Spinal cord (tissue), 10 donors: ENCODE results near the gene CMIP. TPM values are rescaled to one million over a fixed set of nuclear protein-coding genes. Genes with fewer than 3 reads are reported as not detected.

Source experiments
- DNase-seq, 6 donors: peaks; one replicate each; pipeline versions ENCODE4 v3.0.0 to v3.0.0-alpha.2; 2013 to 2015; ENCODE audit warnings: low spot score in 6 of 6, low read depth in 4 of 6
- H3K27ac ChIP-seq: one replicate; pipeline ENCODE4 v1.5.1; 2013; ENCODE audit warnings: low read depth, low read length, control low read depth
- H3K27me3 ChIP-seq: one replicate; pipeline ENCODE4 v1.6.1; 2013; ENCODE audit warnings: low read length; ENCODE audit not compliant: control insufficient read depth, insufficient read depth
- H3K36me3 ChIP-seq: one replicate; pipeline ENCODE4 v1.6.1; 2013; ENCODE audit warnings: low read length; ENCODE audit not compliant: control insufficient read depth, insufficient read depth
- H3K4me1 ChIP-seq: one replicate; pipeline ENCODE4 v1.6.1; 2013; ENCODE audit warnings: low read length; ENCODE audit not compliant: control insufficient read depth, insufficient read depth
- H3K4me3 ChIP-seq: one replicate; pipeline ENCODE4 v1.5.1; 2013; ENCODE audit warnings: low read depth, low read length, control low read depth
- H3K9me3 ChIP-seq: one replicate; pipeline ENCODE4 v1.6.1; 2013; ENCODE audit warnings: low read length; ENCODE audit not compliant: control insufficient read depth, insufficient read depth
- WGBS: methylation state at CpG from one replicate; pipeline ENCODE4 v1.1.5; 2013; ENCODE audit warnings: missing lambda C conversion rate; ENCODE audit not compliant: insufficient coverage; 5-methylcytosine and 5-hydroxymethylcytosine counted together
- polyA plus RNA-seq, 2 donors: library from polyadenylated mRNA; unstranded; fragments of 120-200 nt; gene quantifications; one replicate each; pipeline ENCODE4 v1.2.1, GENCODE V29; 2013; ENCODE audit not compliant: insufficient read length in 2 of 2
- total RNA-seq, 2 donors: library from RNA; depleted of rRNA in 1 of 2; stranded (reverse); fragments of 120-200 nt in 1 of 2; fragments of >200 nt in 1 of 2; gene quantifications; one replicate each; pipeline versions ENCODE4 v1.2.3 to v1.2.4, GENCODE V29; 2013 to 2014
- donor health status: healthy.

The CMIP gene
- total and polyA plus RNA-seq, 4 donors, result 20.6 to 151 (median 100) TPM

GRCh38 chr16:81473558-81473957 lies 28.9 kb downstream of the CMIP start:
- DNase-seq, result peak in 1 of 6 donors; percentile 58
- H3K4me3 ChIP-seq, result no peak overlapping the region
- peak overlapping the region; percentile 35 for H3K27ac ChIP-seq
- H3K36me3 ChIP-seq, result peaks cover 34% of the 10 kb centered on the region
- WGBS, result 53% methylated on average over 2 of the region's 10 CpGs
- H3K9me3 ChIP-seq, result no peaks in the 10 kb centered on the region
- H3K4me1 ChIP-seq, result peaks cover 56% of the 10 kb centered on the region
- no peaks in the 10 kb centered on the region for H3K27me3 ChIP-seq

DNA sequence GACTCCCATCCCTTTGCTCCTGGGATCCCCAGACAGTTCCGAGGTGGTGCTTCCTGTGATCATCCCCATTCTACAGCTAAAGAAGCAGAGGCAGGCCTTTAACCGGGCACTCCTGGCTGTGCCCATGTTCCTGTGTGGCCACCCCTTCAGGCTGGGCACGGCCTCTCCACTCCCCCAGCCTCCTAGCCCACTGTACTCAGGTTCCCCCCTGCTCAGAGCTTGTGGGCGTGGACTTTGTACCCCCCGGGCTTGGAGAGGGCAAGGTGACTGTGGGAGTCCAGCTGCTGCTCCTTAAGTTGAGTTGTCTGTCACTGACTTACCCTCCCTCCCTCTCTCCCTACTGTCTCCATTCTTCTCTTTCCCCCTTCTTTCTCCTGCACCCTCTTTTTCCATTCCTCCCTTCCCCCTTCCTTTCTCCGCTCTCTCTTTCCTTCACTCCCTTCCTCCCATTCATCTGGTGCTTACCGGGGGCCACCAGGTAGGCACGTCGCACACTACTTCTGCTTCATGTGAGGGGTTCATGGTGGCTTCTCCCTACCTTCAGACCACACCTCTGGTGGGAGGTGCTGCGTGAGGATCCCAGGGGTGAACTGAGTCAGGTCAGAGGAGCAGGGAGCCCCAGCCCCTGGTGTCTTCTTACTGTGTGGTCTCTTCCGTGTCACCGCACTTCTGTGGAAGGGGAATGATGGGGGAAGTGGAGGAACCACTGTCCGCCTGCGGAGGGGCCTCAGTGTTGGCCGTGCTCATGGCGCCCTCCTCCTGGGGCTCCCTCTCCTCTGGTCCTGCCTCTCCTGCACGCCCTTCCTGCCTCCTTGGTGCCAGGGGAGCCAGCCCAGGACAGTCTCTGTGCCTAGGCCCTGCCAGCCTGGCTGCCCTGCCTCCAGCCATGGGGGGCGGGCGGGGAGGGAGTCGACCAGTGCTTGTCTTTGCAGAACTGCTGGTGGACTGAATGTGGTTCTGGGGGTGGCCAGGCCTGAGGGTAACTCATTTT lies 29.7 kb downstream of the CMIP start:
- DNase-seq, result no peak
- H3K27me3 ChIP-seq, result no peaks in the 10 kb centered on the region
- 85% methylated on average over 11 of the region's 20 CpGs for WGBS
- peaks cover 55% of the 10 kb centered on the region for H3K4me1 ChIP-seq
- no peak overlapping the region for H3K4me3 ChIP-seq
- H3K36me3 ChIP-seq, result peaks cover 36% of the 10 kb centered on the region
- H3K27ac ChIP-seq, result peak overlapping the region; percentile 35
- H3K9me3 ChIP-seq, result no peaks in the 10 kb centered on the region

GRCh38 chr16:81477697-81478693 lies 33.4 kb downstream of the CMIP start:
- peaks cover 51% of the 10 kb centered on the region for H3K4me1 ChIP-seq
- 89% methylated on average over 14 of the region's 19 CpGs for WGBS

GRCh38 chr16:81478876-81479511 lies 34.4 kb downstream of the CMIP start:
- DNase-seq, result no peak
- Histone ChIP-seq H3K4me3 (no peak overlapping the region), H3K36me3 (peaks cover 45% of the 10 kb centered on the region), H3K27me3 (no peaks in the 10 kb centered on the region), H3K27ac (no peak overlapping the region), H3K4me1 (peaks cover 49% of the 10 kb centered on the region), H3K9me3 (no peaks in the 10 kb centered on the region)
- WGBS, result 66% methylated on average over 10 of the region's 13 CpGs

More at GRCh38 chr16:81477697-81478693, 33.4 kb downstream of the CMIP start:
- Histone ChIP-seq H3K4me3 (no peak overlapping the region), H3K36me3 (peaks cover 42% of the 10 kb centered on the region), H3K27ac (no peak overlapping the region), H3K27me3 (no peaks in the 10 kb centered on the region), H3K9me3 (no peaks in the 10 kb centered on the region)
- DNase-seq, result no peak

GRCh38 chr16:81480606-81481206 lies 36.1 kb downstream of the CMIP start:
- Histone ChIP-seq H3K27ac (no peak overlapping the region), H3K4me1 (peaks cover 49% of the 10 kb centered on the region), H3K36me3 (peaks cover 36% of the 10 kb centered on the region), H3K4me3 (no peak overlapping the region), H3K27me3 (no peaks in the 10 kb centered on the region), H3K9me3 (no peaks in the 10 kb centered on the region)
- DNase-seq, result no peak
- WGBS, result 89% methylated on average over 7 of the region's 9 CpGs

DNA sequence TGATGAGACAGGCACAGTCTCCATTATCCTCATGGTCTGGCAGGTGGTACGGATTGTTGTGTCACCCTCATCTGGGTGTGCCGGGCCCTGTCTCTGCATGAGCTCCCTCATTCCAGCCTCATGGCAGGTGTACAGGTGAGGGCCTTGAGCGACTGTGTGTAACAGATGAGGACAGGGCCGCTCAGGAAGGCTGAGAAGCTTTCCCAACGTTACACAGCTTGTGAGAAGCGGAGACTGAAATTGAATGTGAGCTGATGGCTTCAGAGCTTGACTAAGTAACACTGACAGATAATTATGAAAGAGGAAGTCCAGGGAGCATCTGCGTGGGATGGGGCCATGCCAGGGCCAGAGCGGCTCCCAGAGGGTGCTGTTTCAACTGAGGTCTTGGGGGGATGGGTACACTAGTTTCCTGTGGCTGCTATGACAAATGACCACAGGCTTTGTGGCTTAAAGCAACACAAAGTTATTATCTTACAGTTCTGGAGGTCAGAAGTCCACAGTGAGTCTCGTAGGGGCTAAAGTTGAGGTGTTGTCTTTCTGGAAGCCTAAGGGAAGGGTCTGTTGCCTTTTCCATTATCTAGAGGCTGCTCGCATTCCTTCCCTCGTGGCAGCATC lies 36.7 kb downstream of the CMIP start:
- no peak overlapping the region for H3K27ac ChIP-seq

DNA sequence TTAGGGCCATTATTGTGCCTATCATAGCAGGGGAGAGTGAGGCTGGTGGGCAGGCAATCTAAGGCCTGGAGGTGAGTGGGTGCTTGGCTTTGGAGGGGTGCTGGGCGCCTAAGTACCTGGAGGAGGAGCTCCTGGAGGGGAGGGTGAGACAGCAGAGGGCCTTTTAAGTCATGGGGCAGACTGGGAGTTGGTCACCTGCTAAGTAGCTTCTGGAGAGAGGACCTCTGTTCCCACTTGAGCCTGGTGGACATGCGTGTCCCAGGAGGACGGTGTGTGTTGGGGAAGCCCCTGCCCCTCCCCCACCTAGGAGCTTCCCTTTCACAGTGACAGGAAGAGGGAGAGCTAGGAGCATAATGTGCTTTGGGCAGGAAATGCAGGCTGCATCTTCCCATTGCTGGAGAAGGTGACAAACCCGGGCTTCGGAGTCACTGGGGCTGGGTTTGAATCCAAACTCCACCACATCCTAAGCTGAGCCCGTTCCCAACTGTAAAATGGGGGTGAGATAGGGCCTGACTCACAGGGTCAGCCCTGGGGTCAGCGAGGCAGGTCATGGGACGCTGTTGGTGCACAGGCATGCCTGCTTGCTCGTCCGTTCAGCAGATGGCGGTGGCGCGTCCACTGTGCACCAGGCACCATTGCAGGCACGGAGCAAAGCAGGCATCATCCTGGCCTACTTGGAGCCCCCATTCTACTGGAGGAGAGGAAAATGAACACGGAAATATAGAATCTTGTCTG lies 37.9 kb downstream of the CMIP start:
- Histone ChIP-seq H3K4me3 (no peak overlapping the region), H3K9me3 (no peaks in the 10 kb centered on the region), H3K36me3 (peaks cover 45% of the 10 kb centered on the region), H3K27me3 (no peaks in the 10 kb centered on the region), H3K4me1 (peaks cover 64% of the 10 kb centered on the region), H3K27ac (no peak overlapping the region)
- 95% methylated on average over 12 of the region's 15 CpGs for WGBS
- no peak for DNase-seq

More for the DNA sequence above, 36.7 kb downstream of the CMIP start:
- Histone ChIP-seq H3K36me3 (peaks cover 39% of the 10 kb centered on the region), H3K27me3 (no peaks in the 10 kb centered on the region), H3K9me3 (no peaks in the 10 kb centered on the region), H3K4me3 (no peak overlapping the region), H3K4me1 (peaks cover 53% of the 10 kb centered on the region)
- WGBS, result 80% methylated on average over 8 of the region's 11 CpGs
- DNase-seq, result no peak
